Liver (tissue), 9 donors: ENCODE measurements around the gene BPIFB1. TPM values are rescaled to one million over a fixed set of nuclear protein-coding genes. Genes with fewer than 3 reads are reported as not detected.

Experiments used
- DNase-seq: peaks from one replicate; pipeline ENCODE4 v3.0.0-alpha.2; 2017; ENCODE audit warnings: low spot score
- H3K27ac ChIP-seq, 2 donors: one replicate each; pipeline ENCODE4 v1.7.0; 2013; ENCODE audit warnings: inconsistent platforms in 2 of 2, low read length in 2 of 2, control low read depth in 1 of 2, low read depth in 1 of 2, mild to moderate bottlenecking in 1 of 2
- H3K27me3 ChIP-seq, 4 donors: one replicate each; pipeline versions ENCODE4 v1.6.1 to v1.7.0; 2013; ENCODE audit warnings: low read length in 3 of 4, inconsistent platforms in 1 of 4, mild to moderate bottlenecking in 1 of 4, moderate library complexity in 1 of 4; ENCODE audit not compliant: control insufficient read depth in 4 of 4, insufficient read depth in 4 of 4
- H3K36me3 ChIP-seq, 4 donors: one replicate each; pipeline versions ENCODE4 v1.6.1 to v1.7.0; 2013; ENCODE audit warnings: low read length in 3 of 4, mild to moderate bottlenecking in 3 of 4, low read depth in 1 of 4, moderate library complexity in 1 of 4; ENCODE audit not compliant: control insufficient read depth in 4 of 4, insufficient read depth in 3 of 4
- H3K4me1 ChIP-seq, 4 donors: one replicate each; pipeline versions ENCODE4 v1.6.1 to v1.7.0; 2013; ENCODE audit warnings: low read length in 3 of 4, mild to moderate bottlenecking in 3 of 4, moderate library complexity in 1 of 4; ENCODE audit not compliant: control insufficient read depth in 4 of 4, insufficient read depth in 4 of 4
- H3K4me3 ChIP-seq, 3 donors: one replicate each; pipeline versions ENCODE4 v1.6.1 to v1.7.0; 2013; ENCODE audit warnings: low read length in 3 of 3, control low read depth in 1 of 3, low read depth in 1 of 3, mild to moderate bottlenecking in 1 of 3
- H3K9ac ChIP-seq, 2 donors: one replicate each; pipeline ENCODE4 v1.7.0; 2013; ENCODE audit warnings: low read length in 2 of 2, mild to moderate bottlenecking in 2 of 2, moderate library complexity in 2 of 2, control low read depth in 1 of 2, low read depth in 1 of 2
- H3K9me3 ChIP-seq, 4 donors: one replicate each; pipeline versions ENCODE4 v1.6.1 to v1.7.0; 2013; ENCODE audit warnings: low read length in 3 of 4; ENCODE audit not compliant: control insufficient read depth in 4 of 4
- EGR1 ChIP-seq, 2 donors: IDR thresholded peaks; 2 replicates each; pipeline ENCODE4 v1.6.1; 2016 to 2018; ENCODE audit warnings: antibody characterized with exemption in 2 of 2, low read depth in 2 of 2
- FOXA1 ChIP-seq: IDR thresholded peaks from 2 replicates; pipeline ENCODE4 v1.6.1; 2016; ENCODE audit warnings: antibody characterized with exemption
- FOXA2 ChIP-seq: IDR thresholded peaks from 2 replicates; pipeline ENCODE4 v1.6.1; 2016; ENCODE audit warnings: antibody characterized with exemption
- GABPA ChIP-seq, 2 donors: IDR thresholded peaks in 1 of 2; conservative IDR thresholded peaks in 1 of 2; 2 replicates each; pipeline ENCODE4 v1.6.1; 2016; ENCODE audit warnings: antibody characterized with exemption in 2 of 2, mild to moderate bottlenecking in 1 of 2, moderate library complexity in 1 of 2
- HNF4A ChIP-seq, 2 donors: conservative IDR thresholded peaks; 2 replicates each; pipeline ENCODE4 v1.6.1; 2016; ENCODE audit warnings: antibody characterized with exemption in 2 of 2, mild to moderate bottlenecking in 2 of 2
- HNF4G ChIP-seq: IDR thresholded peaks from 2 replicates; pipeline ENCODE4 v1.6.1; 2016; ENCODE audit warnings: antibody characterized with exemption
- JUND ChIP-seq, 2 donors: IDR thresholded peaks; 2 replicates each; pipeline ENCODE4 v1.6.1; 2016; ENCODE audit warnings: antibody characterized with exemption in 2 of 2
- RAD21 ChIP-seq, 2 donors: IDR thresholded peaks; 2 replicates each; pipeline ENCODE4 v1.6.1; 2016; ENCODE audit warnings: antibody characterized with exemption in 2 of 2, mild to moderate bottlenecking in 2 of 2
- RXRA ChIP-seq, 2 donors: IDR thresholded peaks; 2 replicates each; pipeline ENCODE4 v1.6.1; 2017 to 2018; ENCODE audit warnings: antibody characterized with exemption in 2 of 2, mild to moderate bottlenecking in 1 of 2
- SP1 ChIP-seq: IDR thresholded peaks from 2 replicates; pipeline ENCODE4 v1.6.1; 2018; ENCODE audit warnings: antibody characterized with exemption, mild to moderate bottlenecking
- TAF1 ChIP-seq: conservative IDR thresholded peaks from 2 replicates; pipeline ENCODE4 v1.6.1; 2016; ENCODE audit warnings: antibody characterized with exemption, mild to moderate bottlenecking
- WGBS: extraction: QIAGEN DNeasy Blood & Tissue Kit; methylation state at CpG from one replicate; pipeline ENCODE4 v1.1.7; 2013; 5-methylcytosine and 5-hydroxymethylcytosine counted together
- polyA plus RNA-seq, 2 donors: library from polyadenylated mRNA; stranded (reverse) in 1 of 2; unstranded in 1 of 2; fragments of 200-250 nt in 1 of 2; fragments of >200 nt in 1 of 2; fragmentation: Nextera tagmentation in 1 of 2; extraction: Ambion mirVana in 1 of 2; gene quantifications; one replicate each; pipeline versions ENCODE4 v1.2.1 to v1.2.3, GENCODE V29; 2013 to 2015
- total RNA-seq, 2 donors: library from RNA; depleted of rRNA; stranded (reverse); fragments of >200 nt; gene quantifications; one replicate each; pipeline ENCODE4 v1.2.3, GENCODE V29; 2014
- TF ChIP-seq, protein P1 (sequence below): IDR thresholded peaks from 2 replicates; pipeline ENCODE4 v1.6.1; 2016; ENCODE audit warnings: antibody characterized with exemption, mild to moderate bottlenecking
- TF ChIP-seq, protein P2 (sequence below): IDR thresholded peaks from 2 replicates; pipeline ENCODE4 v1.6.1; 2016; ENCODE audit warnings: antibody characterized with exemption
- donor health status: healthy.
- donor health status: healthy.
- donor health status: healthy.
- donor health status: healthy.
- donor health status: healthy.

Gene BPIFB1
- total and polyA plus RNA-seq, 4 donors: 0.08 to 0.13 TPM; not detected in 2

DNA sequence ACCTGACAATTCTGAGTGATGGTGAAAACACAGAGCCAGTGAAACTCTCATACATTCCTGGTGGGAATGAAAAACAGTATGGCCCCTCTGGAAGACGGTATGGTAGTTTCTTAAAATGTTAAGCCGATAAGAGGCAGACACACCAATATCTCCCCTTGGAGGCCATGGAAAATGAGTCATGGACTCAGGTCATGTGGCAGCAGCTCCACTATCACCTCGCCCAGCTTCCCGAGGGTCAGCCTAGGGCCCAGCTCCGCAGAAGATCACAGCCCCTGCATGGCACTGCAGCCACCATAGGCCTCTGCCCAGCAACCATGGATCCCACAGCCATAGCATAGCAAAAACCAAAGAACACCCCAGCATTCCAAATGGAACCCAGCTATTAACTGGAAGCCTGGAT is 25.8 kb upstream of the BPIFB1 start (continued):
- TF ChIP-seq FOXA1 (no peak), HNF4A (conservative IDR thresholded peaks at IDR 0.05) (no peak), FOXA2 (no peak), TAF1 (no peak), EGR1 (IDR thresholded peaks at IDR 0.05; ENCODE audit: low read depth in 2 of 2) (no peak), JUND (IDR thresholded peaks at IDR 0.05) (no peak), SP1 (no peak)
- TF ChIP-seq, protein P1, sequence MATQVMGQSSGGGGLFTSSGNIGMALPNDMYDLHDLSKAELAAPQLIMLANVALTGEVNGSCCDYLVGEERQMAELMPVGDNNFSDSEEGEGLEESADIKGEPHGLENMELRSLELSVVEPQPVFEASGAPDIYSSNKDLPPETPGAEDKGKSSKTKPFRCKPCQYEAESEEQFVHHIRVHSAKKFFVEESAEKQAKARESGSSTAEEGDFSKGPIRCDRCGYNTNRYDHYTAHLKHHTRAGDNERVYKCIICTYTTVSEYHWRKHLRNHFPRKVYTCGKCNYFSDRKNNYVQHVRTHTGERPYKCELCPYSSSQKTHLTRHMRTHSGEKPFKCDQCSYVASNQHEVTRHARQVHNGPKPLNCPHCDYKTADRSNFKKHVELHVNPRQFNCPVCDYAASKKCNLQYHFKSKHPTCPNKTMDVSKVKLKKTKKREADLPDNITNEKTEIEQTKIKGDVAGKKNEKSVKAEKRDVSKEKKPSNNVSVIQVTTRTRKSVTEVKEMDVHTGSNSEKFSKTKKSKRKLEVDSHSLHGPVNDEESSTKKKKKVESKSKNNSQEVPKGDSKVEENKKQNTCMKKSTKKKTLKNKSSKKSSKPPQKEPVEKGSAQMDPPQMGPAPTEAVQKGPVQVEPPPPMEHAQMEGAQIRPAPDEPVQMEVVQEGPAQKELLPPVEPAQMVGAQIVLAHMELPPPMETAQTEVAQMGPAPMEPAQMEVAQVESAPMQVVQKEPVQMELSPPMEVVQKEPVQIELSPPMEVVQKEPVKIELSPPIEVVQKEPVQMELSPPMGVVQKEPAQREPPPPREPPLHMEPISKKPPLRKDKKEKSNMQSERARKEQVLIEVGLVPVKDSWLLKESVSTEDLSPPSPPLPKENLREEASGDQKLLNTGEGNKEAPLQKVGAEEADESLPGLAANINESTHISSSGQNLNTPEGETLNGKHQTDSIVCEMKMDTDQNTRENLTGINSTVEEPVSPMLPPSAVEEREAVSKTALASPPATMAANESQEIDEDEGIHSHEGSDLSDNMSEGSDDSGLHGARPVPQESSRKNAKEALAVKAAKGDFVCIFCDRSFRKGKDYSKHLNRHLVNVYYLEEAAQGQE: no peak

DNA sequence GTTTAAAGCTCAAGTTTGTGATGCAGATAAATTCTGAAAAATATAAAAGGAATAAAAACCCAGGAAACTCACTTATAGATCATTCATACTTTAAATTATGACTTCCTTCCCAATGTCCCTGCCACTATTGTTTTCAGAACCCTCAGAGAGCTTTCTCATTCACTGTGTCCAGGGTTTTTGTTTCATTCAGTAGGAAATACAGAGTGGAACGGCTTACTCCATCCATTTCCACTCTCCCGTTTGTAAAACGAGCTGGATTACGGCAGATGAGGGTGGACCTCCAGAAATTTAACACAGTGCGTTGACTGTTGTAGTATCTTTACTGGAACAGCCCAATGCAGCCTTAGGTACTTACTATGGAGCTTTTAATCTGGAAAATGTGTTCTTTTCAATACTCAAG is 23.6 kb upstream of the BPIFB1 start:
- Histone ChIP-seq H3K9ac (no peak overlapping the region), H3K27ac (no peak overlapping the region), H3K4me1 (no peaks in the 10 kb centered on the region), H3K9me3 (peaks cover 0 to 4% (median 3%) of the 10 kb centered on the region in 4 donors), H3K27me3 (peaks cover 0 to 3% (median 0%) of the 10 kb centered on the region in 4 donors), H3K4me3 (no peak overlapping the region), H3K36me3 (no peaks in the 10 kb centered on the region)
- TF ChIP-seq RXRA (IDR thresholded peaks at IDR 0.05): no peak
- no peak for TF ChIP-seq FOXA1
- no peak for TF ChIP-seq RAD21 (IDR thresholded peaks at IDR 0.05)
- TF ChIP-seq FOXA2: no peak
- TF ChIP-seq, protein P2, sequence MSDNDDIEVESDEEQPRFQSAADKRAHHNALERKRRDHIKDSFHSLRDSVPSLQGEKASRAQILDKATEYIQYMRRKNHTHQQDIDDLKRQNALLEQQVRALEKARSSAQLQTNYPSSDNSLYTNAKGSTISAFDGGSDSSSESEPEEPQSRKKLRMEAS: no peak
- no peak for TF ChIP-seq HNF4A (conservative IDR thresholded peaks at IDR 0.05)
- TF ChIP-seq TAF1: no peak
- TF ChIP-seq, protein P1: no peak
- TF ChIP-seq HNF4G: no peak
- no peak for TF ChIP-seq GABPA (IDR thresholded peaks at IDR 0.05 in 1 of 2, conservative IDR thresholded peaks at IDR 0.05 in 1 of 2)
- no peak for TF ChIP-seq JUND (IDR thresholded peaks at IDR 0.05)
- WGBS: 66% methylated on average over 5 of the region's 5 CpGs
- DNase-seq: no peak

DNA sequence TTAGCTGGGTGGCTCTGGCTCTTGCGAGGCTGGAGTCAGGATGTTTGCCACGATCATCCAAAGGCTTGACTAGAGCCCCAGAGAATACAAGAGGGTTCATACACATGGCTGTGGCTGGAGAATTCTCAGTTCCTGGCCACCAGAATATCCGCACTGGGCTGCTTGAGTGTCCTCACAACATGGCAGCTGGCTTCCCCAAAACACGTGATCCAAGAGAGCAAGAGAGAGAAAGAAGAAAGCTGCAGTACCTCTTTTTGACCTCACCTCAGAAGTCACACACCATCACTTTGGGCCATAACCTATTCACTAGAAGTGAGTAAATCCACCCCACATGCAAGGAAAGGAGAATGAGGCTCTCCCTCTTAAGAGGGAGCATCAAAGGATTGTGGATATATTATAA is 21.5 kb upstream of the BPIFB1 start:
- peaks cover 0 to 3% (median 0%) of the 10 kb centered on the region in 4 donors for H3K27me3 ChIP-seq

More for the DNA sequence above, 21.5 kb upstream of the BPIFB1 start:
- no peak for DNase-seq
- Histone ChIP-seq H3K27ac (no peak overlapping the region), H3K36me3 (no peaks in the 10 kb centered on the region), H3K4me1 (no peaks in the 10 kb centered on the region), H3K9me3 (peaks cover 0 to 4% (median 3%) of the 10 kb centered on the region in 4 donors), H3K4me3 (no peak overlapping the region), H3K9ac (no peak overlapping the region)
- TF ChIP-seq FOXA2: no peak
- no peak for TF ChIP-seq FOXA1
- no peak for TF ChIP-seq TAF1
- WGBS: 78% methylated on average over 4 of the region's 4 CpGs
